GM12878 (cell line): ENCODE measurements around the gene ABTB1.

Source experiments
- BCL3 ChIP-seq: IDR thresholded peaks from 2 replicates; pipeline ENCODE4 v1.6.1; 2011; ENCODE audit warnings: borderline replicate concordance, low read depth, mild to moderate bottlenecking, moderate library complexity, low read length; ENCODE audit not compliant: insufficient read depth, poor library complexity, severe bottlenecking
- CREB1 ChIP-seq: IDR thresholded peaks from 2 replicates; pipeline ENCODE4 v1.6.1; 2012; ENCODE audit warnings: low read depth, mild to moderate bottlenecking, inconsistent platforms
- CTCF ChIP-seq, 3 experiments: IDR thresholded peaks in 2 of 3; conservative IDR thresholded peaks in 1 of 3; 2 replicates each; pipeline ENCODE4 v1.5.1; 2011; ENCODE audit warnings: low read depth in 3 of 3, low read length in 3 of 3, mild to moderate bottlenecking in 3 of 3, control low read depth in 2 of 3, moderate library complexity in 2 of 3, inconsistent platforms in 1 of 3, mixed read lengths in 1 of 3; ENCODE audit not compliant: control insufficient read depth in 2 of 3, insufficient read depth in 1 of 3; ENCODE audit errors: extremely low read depth in 1 of 3
- FOXK2 ChIP-seq: fragments of 450-650 bp; IDR thresholded peaks from 2 replicates; pipeline ENCODE4 v1.6.1; 2017; ENCODE audit warnings: mild to moderate bottlenecking, moderate library complexity
- LARP7 ChIP-seq: fragments of 450-650 bp; IDR thresholded peaks from 2 replicates; pipeline ENCODE4 v1.6.1; 2017; ENCODE audit warnings: mild to moderate bottlenecking
- MAX ChIP-seq: IDR thresholded peaks from 2 replicates; pipeline ENCODE4 v1.6.1; 2012; ENCODE audit warnings: low read depth, low read length, improper control_type of control experiment
- NFIC ChIP-seq: IDR thresholded peaks from 2 replicates; pipeline ENCODE4 v1.6.1; 2012; ENCODE audit warnings: low read depth, mild to moderate bottlenecking, inconsistent platforms, low read length, moderate library complexity
- NR2C1 ChIP-seq: fragments of 450-650 bp; IDR thresholded peaks from 2 replicates; pipeline ENCODE4 v1.6.1; 2017; ENCODE audit warnings: antibody characterized with exemption, mild to moderate bottlenecking, moderate library complexity
- POLR2A ChIP-seq: IDR thresholded peaks from 2 replicates; pipeline ENCODE4 v1.6.1; 2011; ENCODE audit warnings: low read depth, mild to moderate bottlenecking, low read length
- SIN3A ChIP-seq: IDR thresholded peaks from 2 replicates; pipeline ENCODE4 v1.6.1; 2012; ENCODE audit warnings: low read depth, low read length, improper control_type of control experiment
- SMARCA5 ChIP-seq: fragments of 450-650 bp; IDR thresholded peaks from 2 replicates; pipeline ENCODE4 v1.6.1; 2017; ENCODE audit warnings: mild to moderate bottlenecking
- SUZ12 ChIP-seq: fragments of 200-600 bp; sonication (generic); IDR thresholded peaks from one replicate; pipeline ENCODE4 v1.6.1; 2018; ENCODE audit warnings: antibody characterized with exemption, mild to moderate bottlenecking; ENCODE audit not compliant: unreplicated experiment
- ZBTB4 ChIP-seq: fragments of 450-650 bp; formaldehyde crosslinking; IDR thresholded peaks from 2 replicates; pipeline ENCODE4 v1.4.0; 2022; ENCODE audit warnings: mild to moderate bottlenecking, moderate library complexity
- TF ChIP-seq, protein P1 (sequence below): fragments of 450-650 bp; formaldehyde crosslinking; IDR thresholded peaks from 2 replicates; pipeline ENCODE4 v1.4.0; 2020; ENCODE audit warnings: mild to moderate bottlenecking, moderate library complexity

DNA sequence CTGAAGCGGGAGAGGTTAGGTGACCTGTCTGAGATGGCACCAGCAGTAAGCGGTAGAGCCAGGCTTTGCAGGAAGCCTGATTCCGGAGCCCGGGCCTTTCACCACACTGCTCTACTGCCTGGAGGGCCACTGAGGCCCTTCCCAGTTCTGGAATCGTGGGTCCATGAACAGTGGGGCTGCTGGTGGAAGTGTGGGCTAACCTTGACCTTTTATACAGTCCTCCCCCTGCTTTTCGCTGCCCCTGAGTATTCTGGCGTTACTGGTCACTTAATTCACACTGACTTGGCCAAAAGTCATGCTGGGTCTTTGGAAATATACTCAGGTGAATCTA, 2.6 kb upstream of the ABTB1 start:
- TF ChIP-seq POLR2A (no peak), SIN3A (no peak), NR2C1 (no peak), SMARCA5 (no peak), MAX (no peak), CTCF (IDR thresholded peaks at IDR 0.05 in 2 of 3, conservative IDR thresholded peaks at IDR 0.05 in 1 of 3; ENCODE audit: control insufficient read depth in 2 of 3, extremely low read depth in 1 of 3, insufficient read depth in 1 of 3, low read depth in 3 of 3, low read length in 3 of 3) (no peak), FOXK2 (no peak), CREB1 (no peak), LARP7 (no peak), BCL3 (no peak), ZBTB4 (CRISPR knock-in tag) (no peak), SUZ12 (no peak), NFIC (no peak)
- TF ChIP-seq, protein P1, sequence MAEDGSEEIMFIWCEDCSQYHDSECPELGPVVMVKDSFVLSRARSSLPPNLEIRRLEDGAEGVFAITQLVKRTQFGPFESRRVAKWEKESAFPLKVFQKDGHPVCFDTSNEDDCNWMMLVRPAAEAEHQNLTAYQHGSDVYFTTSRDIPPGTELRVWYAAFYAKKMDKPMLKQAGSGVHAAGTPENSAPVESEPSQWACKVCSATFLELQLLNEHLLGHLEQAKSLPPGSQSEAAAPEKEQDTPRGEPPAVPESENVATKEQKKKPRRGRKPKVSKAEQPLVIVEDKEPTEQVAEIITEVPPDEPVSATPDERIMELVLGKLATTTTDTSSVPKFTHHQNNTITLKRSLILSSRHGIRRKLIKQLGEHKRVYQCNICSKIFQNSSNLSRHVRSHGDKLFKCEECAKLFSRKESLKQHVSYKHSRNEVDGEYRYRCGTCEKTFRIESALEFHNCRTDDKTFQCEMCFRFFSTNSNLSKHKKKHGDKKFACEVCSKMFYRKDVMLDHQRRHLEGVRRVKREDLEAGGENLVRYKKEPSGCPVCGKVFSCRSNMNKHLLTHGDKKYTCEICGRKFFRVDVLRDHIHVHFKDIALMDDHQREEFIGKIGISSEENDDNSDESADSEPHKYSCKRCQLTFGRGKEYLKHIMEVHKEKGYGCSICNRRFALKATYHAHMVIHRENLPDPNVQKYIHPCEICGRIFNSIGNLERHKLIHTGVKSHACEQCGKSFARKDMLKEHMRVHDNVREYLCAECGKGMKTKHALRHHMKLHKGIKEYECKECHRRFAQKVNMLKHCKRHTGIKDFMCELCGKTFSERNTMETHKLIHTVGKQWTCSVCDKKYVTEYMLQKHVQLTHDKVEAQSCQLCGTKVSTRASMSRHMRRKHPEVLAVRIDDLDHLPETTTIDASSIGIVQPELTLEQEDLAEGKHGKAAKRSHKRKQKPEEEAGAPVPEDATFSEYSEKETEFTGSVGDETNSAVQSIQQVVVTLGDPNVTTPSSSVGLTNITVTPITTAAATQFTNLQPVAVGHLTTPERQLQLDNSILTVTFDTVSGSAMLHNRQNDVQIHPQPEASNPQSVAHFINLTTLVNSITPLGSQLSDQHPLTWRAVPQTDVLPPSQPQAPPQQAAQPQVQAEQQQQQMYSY, result no peak
